Stimulated activated CD4-positive, alpha-beta T cell treated with anti-CD3 and anti-CD28 coated beads, Interleukin-15, amount 100 ng/mL, for 1 hour (primary cell): ENCODE measurements around the gene CDC42EP1.

Experiments
- DNase-seq, 2 donors: peaks; one replicate each; pipeline ENCODE4 v3.0.0-alpha.2; 2020; ENCODE audit warnings: low read depth in 1 of 2, low spot score in 1 of 2

The CDC42EP1 gene

DNA sequence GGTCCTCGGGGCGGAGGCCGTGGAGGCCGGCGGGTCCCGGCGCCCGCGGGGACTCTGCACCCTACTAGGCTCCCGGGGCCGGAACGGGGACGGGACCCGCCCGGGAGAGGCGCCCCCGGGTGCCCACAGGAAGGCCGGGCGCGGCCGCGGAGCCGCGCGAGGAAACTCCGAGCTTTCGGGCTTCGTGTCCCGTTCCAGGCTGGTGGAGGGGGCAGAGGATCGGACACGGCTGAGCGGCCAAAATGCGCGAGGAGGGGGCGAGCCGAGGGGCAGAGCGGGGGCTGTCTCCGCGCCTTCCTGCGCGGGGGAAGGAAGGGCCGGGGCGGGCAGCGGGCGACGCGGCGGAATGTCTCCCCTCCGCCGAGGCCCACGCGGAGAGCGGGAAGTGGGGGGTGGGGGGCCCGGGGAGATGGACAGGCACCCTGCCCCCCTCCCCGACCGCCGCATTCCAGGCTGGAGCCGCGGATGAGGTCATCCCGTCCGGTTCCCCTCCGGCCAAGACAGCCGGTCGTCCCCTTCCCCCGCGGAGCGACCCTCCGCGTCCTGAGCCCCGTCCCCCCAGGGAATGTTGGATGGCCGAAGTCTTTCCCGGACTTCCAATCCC is 430 bp downstream of the CDC42EP1 start:
- DNase-seq = no peak

DNA sequence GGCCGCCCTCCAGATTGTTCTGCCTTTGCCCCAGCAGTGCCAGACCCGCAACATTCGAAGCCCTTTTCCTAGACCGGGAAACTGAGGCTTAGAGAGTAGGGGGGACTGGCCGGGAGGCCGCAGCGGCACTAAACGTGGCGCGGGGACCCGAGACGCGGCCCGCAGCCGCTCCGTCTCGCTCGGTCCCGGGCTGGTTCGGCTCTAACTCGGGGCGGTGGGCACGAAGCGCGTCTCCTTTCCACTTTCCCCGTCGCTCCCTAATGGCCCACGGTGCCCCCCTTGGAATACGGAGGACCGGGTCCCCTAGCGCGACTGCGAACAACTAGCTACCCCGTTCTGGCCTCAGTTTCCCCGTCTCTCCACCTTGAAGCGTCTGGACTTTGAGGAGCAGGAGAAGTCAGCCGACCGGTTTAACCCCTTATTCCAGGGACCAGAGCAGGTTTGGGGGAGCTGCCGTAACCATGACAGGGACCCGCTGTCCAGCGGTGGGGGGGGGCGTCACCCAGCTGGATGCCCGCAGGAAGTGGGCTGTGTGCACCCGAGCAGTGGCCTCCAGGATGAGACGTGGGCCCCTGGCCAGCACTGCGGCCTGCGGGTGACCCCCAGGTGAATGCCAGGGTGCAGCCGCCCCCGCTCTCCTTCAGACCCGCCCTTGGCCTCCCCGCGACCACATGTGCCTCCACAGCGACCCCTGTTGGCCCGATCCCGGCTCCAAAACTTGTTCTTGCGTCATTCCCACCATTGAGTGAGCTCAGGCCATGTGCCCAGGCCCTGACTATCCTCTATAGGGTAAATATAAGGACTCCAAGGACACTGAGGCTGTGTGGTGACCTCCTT is 1.1 kb downstream of the CDC42EP1 start:
- peak; percentile 39 to 76 for DNase-seq

DNA sequence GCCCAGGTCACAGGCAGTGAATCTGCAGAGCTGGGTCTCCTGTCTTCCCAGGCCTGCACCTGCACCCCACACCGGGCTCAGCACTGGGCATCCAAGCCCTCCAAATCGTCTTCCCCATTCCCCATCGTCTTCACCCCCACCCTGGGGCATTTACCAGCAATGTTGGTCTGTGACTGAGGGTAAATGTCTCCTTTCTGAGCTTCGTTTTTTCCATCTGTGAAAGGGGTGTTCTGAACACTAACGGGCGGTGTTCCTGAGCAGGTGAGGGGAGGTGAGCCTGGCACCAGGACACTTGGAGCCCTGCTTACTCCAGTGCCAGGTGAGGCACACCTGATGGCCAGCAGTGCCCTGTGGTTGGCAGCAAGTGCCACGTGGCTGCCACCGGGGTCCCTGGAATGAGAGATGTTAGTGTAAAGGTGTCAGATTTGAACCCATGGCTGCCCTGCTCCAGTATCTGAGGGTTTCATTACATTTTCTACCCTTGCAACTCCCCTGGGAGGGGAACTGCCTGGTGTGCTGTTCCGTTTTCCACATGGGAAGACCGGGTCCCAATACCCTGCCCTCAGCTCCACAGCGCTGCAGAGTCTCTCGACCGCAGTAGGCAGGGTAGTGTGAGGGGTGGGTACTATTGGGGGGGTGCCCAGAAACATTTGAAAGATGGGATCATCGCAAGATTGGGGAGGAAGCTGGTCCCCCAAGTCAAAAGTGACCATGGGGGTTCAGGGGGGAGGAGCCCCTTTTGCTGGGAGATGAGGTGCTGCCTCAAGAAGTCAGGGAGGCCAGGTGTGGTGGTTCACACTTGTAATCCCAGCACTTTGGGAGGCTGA is 2.0 kb downstream of the CDC42EP1 start:
- no peak for DNase-seq

DNA sequence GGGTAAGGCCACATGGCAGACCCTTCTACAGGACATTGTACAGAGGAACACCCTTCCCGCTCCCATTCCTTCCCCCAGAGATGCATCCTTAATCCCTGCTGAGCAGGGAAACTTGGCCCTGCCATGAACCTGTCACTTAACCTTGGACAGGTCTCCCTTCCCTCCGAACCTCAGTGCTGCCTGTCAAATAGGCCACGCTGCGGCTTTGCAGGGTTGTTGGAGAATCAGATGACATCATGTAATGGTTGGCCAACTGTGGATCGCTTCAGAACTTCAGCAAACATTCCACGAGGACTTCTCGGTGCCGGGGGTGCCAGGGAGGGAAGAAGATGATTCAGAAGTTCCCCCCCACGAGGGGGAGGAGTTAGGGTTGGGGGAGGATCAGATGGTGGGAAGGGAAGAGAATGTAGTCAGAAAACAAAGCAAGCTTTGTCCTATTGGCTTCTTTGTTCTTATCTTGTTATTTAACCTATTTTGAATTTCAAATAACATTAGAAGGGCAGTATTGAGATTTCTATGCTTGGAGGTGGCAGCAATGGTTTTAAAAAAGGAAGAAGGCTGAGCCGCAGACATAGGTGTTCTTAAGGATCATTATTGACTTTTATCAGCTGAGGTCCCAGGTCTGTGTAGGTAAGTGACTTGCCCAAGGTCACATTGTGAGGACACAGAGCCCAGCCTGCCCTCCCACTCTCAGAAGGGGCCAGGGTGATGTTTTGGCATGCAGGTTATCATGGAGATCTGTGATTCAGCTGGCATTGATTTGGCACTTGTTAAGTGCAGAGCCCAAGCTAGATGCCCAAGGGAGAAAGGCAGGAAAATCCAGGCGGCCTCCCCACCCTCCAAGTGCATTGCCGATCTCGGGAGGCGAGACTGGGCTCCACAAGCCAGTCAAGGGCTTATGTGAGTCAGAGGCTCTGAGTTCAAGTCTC is 3.1 kb downstream of the CDC42EP1 start:
- DNase-seq = no peak

DNA sequence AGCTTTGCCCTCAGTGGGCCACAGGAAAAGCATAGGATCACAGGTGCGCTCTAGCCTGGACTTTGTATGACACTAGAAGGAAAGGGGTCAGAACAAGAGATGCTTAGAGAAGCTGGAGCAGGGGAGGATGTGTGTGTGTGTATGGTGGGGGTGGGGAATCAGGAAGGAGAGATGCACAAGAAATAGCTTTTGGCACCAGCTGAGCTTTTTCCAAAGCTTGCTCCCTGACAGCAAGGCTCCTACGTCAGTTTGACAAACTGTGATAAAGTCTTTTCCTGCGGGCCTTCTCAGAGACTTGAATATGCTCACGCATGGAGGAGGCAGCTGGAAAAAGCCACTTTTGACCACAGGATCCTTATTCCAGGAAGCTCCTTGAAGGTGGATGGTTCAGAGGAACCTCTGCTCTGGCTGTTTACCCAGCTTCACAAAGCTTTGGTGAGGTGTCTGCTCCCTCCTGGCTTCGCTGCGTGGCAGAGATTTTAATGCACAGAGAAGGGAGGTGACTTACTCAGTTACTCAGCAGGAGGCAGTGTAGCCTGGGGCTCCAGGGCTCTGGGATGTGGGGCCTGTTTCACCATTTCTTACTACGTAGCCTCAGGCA is 3.9 kb downstream of the CDC42EP1 start:
- DNase-seq = no peak

DNA sequence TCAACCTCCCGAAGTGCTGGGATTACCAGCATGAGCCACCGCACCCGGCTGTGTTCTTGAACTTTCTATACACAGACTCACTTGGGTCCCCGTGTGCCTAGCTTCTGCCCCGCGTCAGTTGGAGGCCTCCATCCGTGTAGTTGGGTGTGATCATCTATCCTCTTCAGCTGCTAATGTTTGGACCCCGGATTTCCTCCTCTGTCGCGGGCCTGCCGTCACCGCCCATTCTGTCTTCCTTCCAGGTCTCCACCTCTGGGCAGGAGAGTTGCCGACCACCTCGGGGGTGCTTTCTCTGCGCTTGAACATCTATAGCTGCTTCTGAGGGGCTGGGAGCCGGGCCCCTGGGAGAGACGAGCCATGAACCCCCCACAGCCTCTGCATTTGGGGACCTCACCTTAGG is 5.5 kb downstream of the CDC42EP1 start:
- DNase-seq = no peak

DNA sequence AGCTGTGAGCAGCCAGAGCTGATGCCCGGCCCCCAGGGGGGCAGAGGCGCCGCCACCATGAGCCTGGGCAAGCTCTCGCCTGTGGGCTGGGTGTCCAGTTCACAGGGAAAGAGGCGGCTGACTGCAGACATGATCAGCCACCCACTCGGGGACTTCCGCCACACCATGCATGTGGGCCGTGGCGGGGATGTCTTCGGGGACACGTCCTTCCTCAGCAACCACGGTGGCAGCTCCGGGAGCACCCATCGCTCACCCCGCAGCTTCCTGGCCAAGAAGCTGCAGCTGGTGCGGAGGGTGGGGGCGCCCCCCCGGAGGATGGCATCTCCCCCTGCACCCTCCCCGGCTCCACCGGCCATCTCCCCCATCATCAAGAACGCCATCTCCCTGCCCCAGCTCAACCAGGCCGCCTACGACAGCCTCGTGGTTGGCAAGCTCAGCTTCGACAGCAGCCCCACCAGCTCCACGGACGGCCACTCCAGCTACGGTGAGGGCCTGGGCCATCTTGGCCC is 6.1 kb downstream of the CDC42EP1 start:
- no peak for DNase-seq

DNA sequence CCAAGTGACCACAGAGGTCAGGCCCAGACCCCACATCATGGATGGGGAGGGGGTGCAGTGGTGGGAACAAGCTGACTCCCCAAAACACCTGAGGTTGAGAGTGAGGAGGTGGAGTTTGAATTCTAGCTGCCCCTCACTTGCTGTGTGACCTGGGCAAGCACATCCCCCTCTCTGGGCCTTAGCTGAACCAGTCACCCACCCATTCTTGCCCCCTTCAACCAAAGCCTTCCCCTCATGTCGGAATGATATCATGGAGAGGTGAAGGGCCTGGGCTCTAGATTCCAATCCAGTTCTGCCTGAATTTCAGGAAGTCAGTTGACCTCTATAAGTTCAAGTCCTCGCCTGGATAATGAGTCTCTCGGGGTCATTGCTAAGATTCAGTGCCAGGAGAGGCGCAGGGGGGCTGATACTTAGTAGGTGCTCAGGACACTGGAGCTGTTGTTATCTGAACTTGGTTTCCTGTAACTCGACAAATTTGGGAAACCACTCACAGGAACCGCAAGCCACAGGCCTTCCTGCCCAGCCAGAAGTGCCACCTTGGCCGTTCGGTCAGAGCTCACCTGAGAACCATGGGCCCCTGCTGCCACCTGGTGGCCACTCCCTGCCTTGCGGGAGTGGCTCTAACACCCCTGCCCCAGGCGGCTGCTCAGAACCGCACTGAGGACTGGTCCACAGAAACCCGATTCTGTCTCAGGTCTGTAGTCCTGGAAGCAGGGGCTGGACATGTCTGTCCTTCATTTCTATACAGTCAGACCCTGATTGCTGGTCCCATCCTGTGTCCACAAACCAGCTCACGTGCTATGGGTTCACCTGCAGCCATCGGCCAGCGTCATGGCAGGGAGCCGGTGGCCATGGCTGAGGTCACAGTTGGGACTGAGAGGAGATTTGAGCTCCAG is 6.9 kb downstream of the CDC42EP1 start:
- peak; percentile 82 to 84 for DNase-seq

DNA sequence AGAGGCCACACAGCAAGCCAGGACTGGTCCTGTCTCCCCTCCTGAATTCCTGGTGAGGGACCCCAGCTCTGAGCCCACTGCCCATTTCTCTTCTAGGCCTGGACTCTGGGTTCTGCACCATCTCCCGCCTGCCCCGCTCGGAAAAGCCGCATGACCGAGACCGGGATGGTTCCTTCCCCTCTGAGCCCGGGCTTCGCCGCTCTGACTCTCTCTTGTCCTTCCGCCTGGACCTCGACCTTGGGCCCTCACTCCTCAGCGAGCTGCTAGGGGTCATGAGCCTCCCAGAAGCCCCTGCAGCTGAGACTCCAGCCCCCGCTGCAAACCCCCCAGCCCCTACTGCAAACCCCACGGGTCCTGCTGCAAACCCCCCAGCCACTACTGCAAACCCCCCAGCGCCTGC is 7.7 kb downstream of the CDC42EP1 start:
- DNase-seq = no peak

DNA sequence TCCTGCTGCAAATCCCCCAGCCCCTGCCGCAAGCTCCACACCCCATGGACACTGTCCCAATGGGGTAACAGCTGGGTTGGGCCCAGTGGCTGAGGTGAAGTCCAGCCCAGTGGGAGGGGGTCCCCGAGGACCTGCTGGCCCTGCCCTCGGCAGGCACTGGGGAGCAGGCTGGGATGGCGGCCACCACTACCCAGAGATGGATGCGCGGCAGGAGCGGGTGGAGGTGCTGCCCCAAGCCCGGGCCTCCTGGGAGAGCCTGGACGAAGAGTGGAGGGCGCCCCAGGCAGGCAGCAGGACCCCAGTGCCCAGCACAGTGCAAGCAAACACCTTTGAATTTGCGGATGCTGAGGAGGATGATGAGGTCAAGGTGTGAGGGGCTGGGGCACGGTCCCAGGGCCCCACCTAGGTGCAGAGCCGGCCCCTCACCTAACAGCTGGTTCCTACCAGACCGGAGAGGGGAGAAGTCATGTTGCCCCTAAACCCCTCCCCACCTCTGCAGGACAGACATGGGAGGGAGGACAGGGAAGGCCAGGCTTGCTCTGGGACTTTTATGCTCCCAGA is 8.2 kb downstream of the CDC42EP1 start:
- no peak for DNase-seq

DNA sequence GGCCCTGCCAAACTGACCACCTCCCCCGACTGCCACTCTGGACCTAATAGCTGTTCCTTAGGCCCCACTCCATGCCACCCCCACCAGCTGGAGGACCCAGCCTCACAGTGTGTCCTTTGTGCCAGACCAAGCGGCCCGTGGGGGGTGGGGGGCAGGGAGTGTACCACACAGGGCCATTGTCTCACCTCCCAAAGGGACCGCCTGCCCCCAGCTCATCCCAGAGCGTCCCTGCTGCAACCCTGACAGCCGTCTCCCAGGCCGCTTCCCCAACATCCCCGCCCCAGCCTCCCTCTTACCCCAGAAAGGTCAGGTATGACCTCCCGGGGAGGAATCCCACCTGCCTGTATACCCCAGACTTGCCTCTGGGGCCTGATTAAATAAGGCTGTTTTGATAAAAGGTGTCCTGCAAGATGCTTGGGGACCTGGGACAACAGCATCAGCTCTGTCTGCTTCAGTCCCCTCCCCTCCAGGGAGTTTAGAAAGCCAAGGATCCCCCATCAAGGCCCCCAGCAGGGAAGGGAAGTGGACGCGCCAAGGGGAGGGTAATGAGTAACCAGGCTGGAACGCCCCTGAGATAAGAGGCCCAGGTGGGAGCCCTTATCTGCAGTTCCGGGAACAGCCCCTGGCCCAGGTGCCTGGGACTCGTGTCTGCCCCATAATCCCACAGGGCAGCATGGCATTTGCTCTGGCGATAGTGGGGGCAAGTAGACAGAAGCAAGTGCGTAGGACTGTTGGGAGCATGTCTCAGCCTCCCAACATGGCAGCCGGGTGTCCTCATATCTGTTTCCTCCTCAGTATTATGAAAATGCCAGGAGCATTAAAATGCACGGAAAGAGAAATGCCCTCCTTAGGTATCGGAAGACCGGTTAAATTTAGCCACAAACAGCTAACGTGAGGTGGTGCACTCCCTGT is 9.0 kb downstream of the CDC42EP1 start:
- DNase-seq = no peak

DNA sequence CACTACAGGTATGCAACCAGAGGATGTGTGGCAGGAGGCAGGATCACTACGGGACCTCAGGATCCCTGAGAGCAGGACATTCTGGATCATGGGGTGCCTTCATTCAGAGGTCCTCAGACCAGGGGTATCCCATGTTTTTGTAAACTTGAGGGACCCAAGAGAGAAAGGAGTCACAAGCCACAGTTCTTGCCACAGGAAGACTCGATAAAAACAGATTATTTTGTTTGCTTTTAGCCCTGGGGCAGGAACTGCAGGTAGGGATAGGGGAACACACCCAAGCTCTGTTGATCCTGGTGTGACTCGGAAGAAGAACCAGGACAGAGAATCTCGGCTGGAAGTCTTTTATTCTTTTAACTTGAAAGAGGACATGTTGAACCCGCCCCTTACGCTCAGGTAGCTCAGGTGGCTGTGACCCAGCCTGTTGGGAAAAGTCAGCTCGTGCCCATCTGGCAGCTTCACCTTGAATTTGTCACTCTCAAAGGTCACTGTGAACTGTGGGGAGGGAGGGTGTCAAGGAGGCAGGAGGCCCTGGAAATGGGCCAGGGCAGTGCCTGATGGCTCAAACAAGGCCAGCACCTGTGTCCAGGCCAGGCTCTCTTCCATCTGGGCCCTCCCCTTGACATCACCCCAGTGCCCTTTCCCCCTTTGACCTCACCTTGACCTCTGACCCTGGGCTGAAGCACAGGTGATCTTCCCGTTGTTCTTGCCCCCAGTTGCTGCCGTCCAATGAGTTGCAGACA is 9.8 kb downstream of the CDC42EP1 start:
- no peak for DNase-seq

DNA sequence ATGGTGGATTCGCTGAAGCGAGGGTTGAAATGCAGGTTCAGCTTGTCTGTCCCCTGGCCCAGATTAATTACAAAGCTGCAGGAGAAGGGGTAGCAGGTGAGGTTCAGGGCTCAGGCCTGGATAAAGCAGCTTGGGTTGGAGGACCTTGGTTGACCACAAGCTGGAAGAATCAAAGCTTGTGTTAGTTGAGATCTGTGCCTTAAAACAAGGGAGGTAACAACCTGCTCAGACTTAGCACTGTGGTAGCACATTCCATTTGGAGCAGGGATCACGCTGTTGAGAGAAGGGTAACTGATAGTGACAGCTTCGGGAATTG is 10.3 kb downstream of the CDC42EP1 start:
- no peak for DNase-seq

DNA sequence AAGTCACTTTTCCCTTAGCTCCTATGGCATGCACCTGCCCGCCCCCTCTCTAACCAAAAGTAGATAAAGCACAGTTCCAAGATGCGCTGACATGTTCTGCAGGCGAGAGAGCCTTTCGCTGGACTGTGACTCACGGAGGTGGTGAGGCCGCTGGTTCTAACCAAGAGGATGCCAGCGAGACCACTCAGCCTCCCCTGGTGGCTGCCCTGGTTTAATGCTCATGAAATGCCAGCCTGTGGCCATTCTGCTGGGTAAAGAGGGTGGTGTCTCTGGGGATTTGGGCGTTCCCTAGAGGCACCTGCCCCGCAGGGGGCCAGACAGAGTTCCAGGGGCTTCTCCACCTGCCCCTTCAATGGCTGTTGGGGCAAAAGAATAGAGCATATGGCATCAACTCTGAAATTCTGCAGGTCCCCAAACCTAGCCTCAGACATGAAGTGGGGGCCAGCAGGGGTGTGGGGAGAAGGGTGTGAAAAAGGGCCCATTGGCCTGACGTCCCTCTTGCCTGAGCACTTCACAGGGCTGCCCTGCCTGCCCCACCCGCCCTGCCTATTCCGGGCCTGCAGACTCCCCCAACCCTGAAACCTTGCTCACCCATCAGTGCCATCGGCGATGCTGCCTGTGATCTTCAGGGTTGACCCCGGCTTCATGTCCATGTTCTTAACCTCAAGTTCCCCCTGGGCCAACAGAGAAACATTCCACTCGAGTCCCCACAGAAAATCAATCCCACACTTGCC is 11.1 kb downstream of the CDC42EP1 start:
- DNase-seq = no peak

DNA sequence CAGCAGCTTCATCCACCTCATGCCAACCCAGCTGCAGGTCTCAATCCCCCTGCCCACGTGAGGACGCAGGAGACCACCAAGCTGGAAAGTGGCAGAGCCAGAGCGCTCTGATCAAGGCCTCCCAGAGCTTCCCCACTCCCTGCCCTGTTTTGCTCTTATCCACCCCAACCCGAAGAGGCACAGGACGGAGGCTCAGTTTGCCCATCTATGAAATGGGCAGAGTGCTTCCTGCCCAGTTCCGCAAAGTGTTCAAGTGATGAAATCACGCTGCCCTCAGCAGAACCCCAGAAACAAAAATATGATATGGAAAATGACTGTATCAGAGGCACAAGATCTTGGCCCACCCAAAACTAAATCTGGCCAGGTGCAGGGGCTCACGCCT is 11.7 kb downstream of the CDC42EP1 start:
- DNase-seq = no peak

DNA sequence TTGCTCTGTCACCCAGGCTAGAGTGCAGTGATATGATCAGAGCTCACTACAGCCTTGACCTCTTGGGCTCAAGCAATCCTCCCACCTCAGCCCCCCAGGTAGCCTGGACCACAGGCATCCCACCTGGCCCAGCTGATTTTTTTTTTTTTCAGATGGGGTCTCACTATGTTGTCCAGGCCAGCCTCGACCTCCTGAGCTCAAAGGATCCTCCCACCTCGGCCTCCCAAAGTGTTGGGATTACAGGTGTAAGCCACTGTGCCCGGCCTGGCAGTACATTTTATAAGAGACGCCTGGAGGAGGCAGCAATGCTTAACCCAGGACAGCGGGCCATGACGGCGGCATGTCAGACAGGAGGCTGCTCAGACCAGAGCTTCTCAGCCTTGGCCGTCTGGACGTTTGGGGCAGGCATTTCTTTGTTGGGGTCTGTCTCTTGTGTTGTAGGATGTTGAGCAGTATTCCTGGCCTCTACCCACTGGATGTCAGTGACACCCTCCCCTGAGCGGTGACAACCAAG is 15.3 kb downstream of the CDC42EP1 start:
- DNase-seq = no peak

DNA sequence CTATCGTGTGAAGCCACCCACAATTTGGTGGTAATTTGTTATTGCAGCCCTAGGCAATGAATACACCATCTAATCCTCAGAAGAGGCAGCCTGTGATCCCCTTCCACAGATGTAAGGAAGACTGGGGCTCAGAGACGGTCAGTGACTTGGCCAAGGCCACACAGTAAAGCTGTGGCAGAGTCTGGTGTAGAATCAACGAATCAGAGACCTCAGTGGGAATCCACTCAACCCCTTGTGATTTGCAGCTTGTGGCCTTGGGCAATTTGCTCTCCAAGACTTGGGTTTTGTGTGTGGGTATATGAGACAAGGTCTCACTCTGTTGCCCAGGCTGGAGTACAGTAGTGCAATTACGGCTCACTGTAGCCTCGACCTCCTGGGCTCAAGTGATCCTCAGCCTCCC is 17.7 kb downstream of the CDC42EP1 start:
- no peak for DNase-seq
